ENCODE results near the gene INF2. TPM values are rescaled to one million over a fixed set of nuclear protein-coding genes. Genes with fewer than 3 reads are reported as not detected.

Gene INF2
- total RNA-seq, 1 experiment from 2014 or later, result 113 TPM

DNA sequence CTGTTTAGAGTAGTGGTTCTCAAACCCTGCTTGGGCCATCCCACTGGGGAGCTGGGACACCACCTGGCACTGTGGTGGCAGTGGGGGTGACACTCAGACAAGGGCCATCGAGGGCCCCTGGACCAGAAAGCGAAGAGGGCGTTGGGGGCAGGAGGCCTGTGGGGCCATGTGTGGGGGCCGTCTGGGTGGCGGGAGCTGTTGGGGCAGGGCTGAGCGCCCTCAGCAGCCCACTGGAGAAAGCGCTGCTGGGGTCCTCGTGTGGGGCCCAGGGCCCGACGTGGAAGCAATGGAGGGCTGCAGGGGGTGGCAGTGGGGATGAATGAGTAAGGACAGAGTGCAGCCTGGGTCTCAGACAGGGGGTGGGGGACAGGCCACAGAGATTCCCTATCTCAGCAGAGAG lies 28.7 kb downstream of the INF2 start:
- no peaks in the 10 kb centered on the region for H3K27me3 ChIP-seq (ENCODE audit: insufficient read depth, low read depth)
- BruUV-seq (replicated peaks), result no TSS peak
- peaks cover 11% of the 10 kb centered on the region; the same call in 1 of the 2 replicates for H4K20me1 ChIP-seq (ENCODE audit: insufficient read depth)
- DNase-seq, result no peak
- TF ChIP-seq EZH2 (IDR thresholded peaks at IDR 0.05; ENCODE audit: low read depth), result no peak
- TF ChIP-seq, protein P1, sequence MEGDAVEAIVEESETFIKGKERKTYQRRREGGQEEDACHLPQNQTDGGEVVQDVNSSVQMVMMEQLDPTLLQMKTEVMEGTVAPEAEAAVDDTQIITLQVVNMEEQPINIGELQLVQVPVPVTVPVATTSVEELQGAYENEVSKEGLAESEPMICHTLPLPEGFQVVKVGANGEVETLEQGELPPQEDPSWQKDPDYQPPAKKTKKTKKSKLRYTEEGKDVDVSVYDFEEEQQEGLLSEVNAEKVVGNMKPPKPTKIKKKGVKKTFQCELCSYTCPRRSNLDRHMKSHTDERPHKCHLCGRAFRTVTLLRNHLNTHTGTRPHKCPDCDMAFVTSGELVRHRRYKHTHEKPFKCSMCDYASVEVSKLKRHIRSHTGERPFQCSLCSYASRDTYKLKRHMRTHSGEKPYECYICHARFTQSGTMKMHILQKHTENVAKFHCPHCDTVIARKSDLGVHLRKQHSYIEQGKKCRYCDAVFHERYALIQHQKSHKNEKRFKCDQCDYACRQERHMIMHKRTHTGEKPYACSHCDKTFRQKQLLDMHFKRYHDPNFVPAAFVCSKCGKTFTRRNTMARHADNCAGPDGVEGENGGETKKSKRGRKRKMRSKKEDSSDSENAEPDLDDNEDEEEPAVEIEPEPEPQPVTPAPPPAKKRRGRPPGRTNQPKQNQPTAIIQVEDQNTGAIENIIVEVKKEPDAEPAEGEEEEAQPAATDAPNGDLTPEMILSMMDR (conservative IDR thresholded peaks at IDR 0.05), result no peak
- peaks cover 10% of the 10 kb centered on the region; the same call in 1 of the 2 replicates for H3F3A ChIP-seq (ENCODE audit: insufficient read depth, low read depth)
- no peak overlapping the region for H3K4me3 ChIP-seq
- no peaks in the 10 kb centered on the region; the same call in 1 of the 2 replicates for H3K4me1 ChIP-seq (replicated peaks; ENCODE audit: insufficient read depth)
- H3K4me2 ChIP-seq, result no peak overlapping the region
- intact Hi-C loops (cut with micrococcal nuclease; ENCODE audit: unreplicated experiment), result no loop called here
- no peak overlapping the region for H2AFZ ChIP-seq
- ChIA-PET POLR2A (ENCODE audit: unreplicated experiment) (no interaction called here), CTCF (no interaction called here)
- no peaks in the 10 kb centered on the region for H3K36me3 ChIP-seq (ENCODE audit: low read depth)
- no peaks in the 10 kb centered on the region for H3K79me2 ChIP-seq (ENCODE audit: low read depth)
- no peak overlapping the region for H3K27ac ChIP-seq
- H3K9me3 ChIP-seq (ENCODE audit: insufficient read depth, low read depth), result no peaks in the 10 kb centered on the region
- H3K9me2 ChIP-seq (ENCODE audit: insufficient read depth), result no peaks in the 10 kb centered on the region

DNA sequence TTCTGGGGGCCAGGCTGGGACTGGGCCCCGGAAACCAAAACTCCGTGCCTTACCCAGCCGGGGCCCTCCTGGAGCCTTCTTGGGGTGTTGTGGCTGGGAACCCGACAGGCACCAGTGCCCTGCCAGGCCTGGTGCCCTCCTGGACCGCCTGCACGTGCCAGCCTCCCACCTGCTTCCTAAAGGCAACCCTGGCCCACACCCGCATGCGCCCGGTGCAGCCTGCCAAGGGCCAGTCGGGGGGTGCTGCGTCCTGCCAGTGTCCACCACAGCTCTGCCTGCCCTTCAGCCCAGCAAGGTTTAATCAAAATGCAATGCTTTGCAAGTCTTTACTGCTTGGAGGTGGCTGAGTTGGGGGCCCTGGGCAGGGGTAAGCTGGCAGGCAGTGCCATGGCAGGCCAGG lies 29.5 kb downstream of the INF2 start:
- Histone ChIP-seq H2AFZ (no peak overlapping the region), H3K79me2 (ENCODE audit: low read depth) (no peaks in the 10 kb centered on the region), H4K20me1 (ENCODE audit: insufficient read depth) (peaks cover 11% of the 10 kb centered on the region; the same call in 1 of the 2 replicates), H3K27ac (no peak overlapping the region), H3K27me3 (ENCODE audit: insufficient read depth, low read depth) (no peaks in the 10 kb centered on the region), H3K9me2 (ENCODE audit: insufficient read depth) (no peaks in the 10 kb centered on the region), H3K4me2 (no peak overlapping the region), H3K4me1 (replicated peaks; ENCODE audit: insufficient read depth) (no peaks in the 10 kb centered on the region; the same call in 1 of the 2 replicates), H3K36me3 (ENCODE audit: low read depth) (no peaks in the 10 kb centered on the region), H3F3A (ENCODE audit: insufficient read depth, low read depth) (peaks cover 10% of the 10 kb centered on the region; the same call in 1 of the 2 replicates), H3K4me3 (no peak overlapping the region), H3K9me3 (ENCODE audit: insufficient read depth, low read depth) (no peaks in the 10 kb centered on the region)
- DNase-seq, result no peak
- CTCF ChIA-PET, result no interaction called here
- BruUV-seq (replicated peaks), result no TSS peak
- TF ChIP-seq EZH2 (IDR thresholded peaks at IDR 0.05; ENCODE audit: low read depth), result no peak
- TF ChIP-seq, protein P1 (conservative IDR thresholded peaks at IDR 0.05), result no peak
- intact Hi-C loops (cut with micrococcal nuclease; ENCODE audit: unreplicated experiment), result no loop called here
- POLR2A ChIA-PET (ENCODE audit: unreplicated experiment), result no interaction called here

DNA sequence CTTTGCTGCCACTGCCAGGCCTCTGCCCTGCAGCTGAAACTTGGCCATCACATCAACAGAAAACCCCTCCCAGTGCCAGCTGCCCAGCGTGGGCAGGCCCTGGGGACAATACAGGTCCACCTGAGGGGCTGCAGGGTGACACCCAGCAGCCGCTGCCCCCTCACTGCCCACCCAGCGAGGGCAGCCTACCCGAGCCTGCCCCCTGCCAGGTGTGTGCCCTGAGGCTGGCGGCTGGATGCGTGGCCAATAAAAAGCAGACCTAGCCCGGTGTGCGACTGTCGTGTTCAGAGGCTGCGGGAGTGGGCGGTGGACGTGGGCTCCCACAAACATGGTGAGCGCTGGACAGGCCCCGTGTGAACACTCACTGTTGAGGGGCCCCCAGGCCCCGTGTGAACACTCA lies 29.9 kb downstream of the INF2 start:
- Histone ChIP-seq H3K4me1 (replicated peaks; ENCODE audit: insufficient read depth) (no peaks in the 10 kb centered on the region; the same call in 1 of the 2 replicates), H3K4me3 (no peak overlapping the region), H4K20me1 (ENCODE audit: insufficient read depth) (peaks cover 11% of the 10 kb centered on the region; the same call in 1 of the 2 replicates), H3K27ac (no peak overlapping the region), H3K79me2 (ENCODE audit: low read depth) (no peaks in the 10 kb centered on the region), H2AFZ (no peak overlapping the region), H3K36me3 (ENCODE audit: low read depth) (no peaks in the 10 kb centered on the region), H3K4me2 (no peak overlapping the region), H3K9me3 (ENCODE audit: insufficient read depth, low read depth) (no peaks in the 10 kb centered on the region), H3F3A (ENCODE audit: insufficient read depth, low read depth) (peaks cover 10% of the 10 kb centered on the region; the same call in 1 of the 2 replicates), H3K27me3 (ENCODE audit: insufficient read depth, low read depth) (no peaks in the 10 kb centered on the region), H3K9me2 (ENCODE audit: insufficient read depth) (no peaks in the 10 kb centered on the region)
- BruUV-seq (replicated peaks), result no TSS peak
- intact Hi-C loops (cut with micrococcal nuclease; ENCODE audit: unreplicated experiment), result no loop called here
- CTCF ChIA-PET, result no interaction called here
- POLR2A ChIA-PET (ENCODE audit: unreplicated experiment), result no interaction called here
- TF ChIP-seq EZH2 (IDR thresholded peaks at IDR 0.05; ENCODE audit: low read depth), result no peak
- TF ChIP-seq, protein P1 (conservative IDR thresholded peaks at IDR 0.05), result no peak
- DNase-seq, result no peak

Data from PC-9 (cell line).